Measurements from ENCODE around the gene GABBR2. TPM values are rescaled to one million over a fixed set of nuclear protein-coding genes. Genes with fewer than 3 reads are reported as not detected.

GABBR2 gene
- total and polyA plus RNA-seq, 9 of the 15 experiments (the other 6 are each of a cell fraction or from before 2014, with no cell fraction given): 0.15 to 1.9 (median 0.32) TPM

GRCh38 chr9:98318834-98319478 is 389.8 kb downstream of the GABBR2 start (continued):
- TF ChIP-seq UBTF (IDR thresholded peaks at IDR 0.05; ENCODE audit: borderline replicate concordance in 1 of 2, low read depth in 2 of 2, low read length in 2 of 2) (peak; percentile 46 to 64; a peak in 1 of 4 replicates), ZNF12 (CRISPR knock-in tag; IDR thresholded peaks at IDR 0.05) (no peak), FOXK2 (conservative IDR thresholded peaks at IDR 0.05 in 1 of 2, IDR thresholded peaks at IDR 0.05 in 1 of 2; ENCODE audit: low read depth in 2 of 2) (0 out of 4 replicates have a peak, but pooled peaks of 1 of the 2 experiments have one; percentile 18), MEIS2 (IDR thresholded peaks at IDR 0.05; ENCODE audit: partially characterized antibody) (peak; percentile 48), STAT5A (IDR thresholded peaks at IDR 0.05; ENCODE audit: borderline replicate concordance, low read length) (0 out of 2 replicates have a peak, but pooled peaks have one; percentile 13), TEAD4 (IDR thresholded peaks at IDR 0.05; ENCODE audit: low read length) (peak; percentile 63), TEAD4 (CRISPR knock-in tag; IDR thresholded peaks at IDR 0.05; ENCODE audit: borderline replicate concordance) (no peak), XRCC4 (IDR thresholded peaks at IDR 0.05; ENCODE audit: extremely low read depth, insufficient read depth, insufficient read length) (no peak), JUND (IDR thresholded peaks at IDR 0.05; ENCODE audit: borderline replicate concordance, low read depth, low read length) (peak; percentile 19; the same call in 1 of the 2 replicates), JUND (tag; IDR thresholded peaks at IDR 0.05; ENCODE audit: borderline replicate concordance, low read depth, low read length) (peak; percentile 22; the same call in 1 of the 3 replicates), KDM1A (IDR thresholded peaks at IDR 0.05) (peak; percentile 53 to 84; a peak in 3 of 4 replicates), ZNF384 (IDR thresholded peaks at IDR 0.05; ENCODE audit: low read depth, low read length) (peak; percentile 82), ARID3A (IDR thresholded peaks at IDR 0.05; ENCODE audit: borderline replicate concordance, low read depth, low read length) (0 out of 2 replicates have a peak, but pooled peaks have one; percentile 22), RBM25 (IDR thresholded peaks at IDR 0.05; ENCODE audit: low read depth, low read length, severe bottlenecking) (peak; percentile 90), TRIM24 (IDR thresholded peaks at IDR 0.05) (0 out of 4 replicates have a peak, but pooled peaks of 1 of the 2 experiments have one; percentile 54), CEBPB (tag; IDR thresholded peaks at IDR 0.05) (peak; percentile 68; the same call in 1 of the 2 replicates), BCOR (IDR thresholded peaks at IDR 0.05) (peak; percentile 97), TCF3 (CRISPR knock-in tag; IDR thresholded peaks at IDR 0.05) (peak; percentile 84)

All from K562 (cell line).